HEK293 (cell line): ENCODE measurements around the gene ACTG2.

Experiments
- CTCF ChIP-seq: fragments of 450-650 bp; formaldehyde crosslinking; IDR thresholded peaks from 2 replicates; pipeline ENCODE4 v1.5.1; 2016; ENCODE audit warnings: missing biosample characterization, missing genetic modification characterization
- KLF10 ChIP-seq: fragments of 450-650 bp; IDR thresholded peaks from 2 replicates; pipeline ENCODE4 v1.5.1; 2018; ENCODE audit warnings: missing biosample characterization, mild to moderate bottlenecking, missing genetic modification characterization
- PRDM2 ChIP-seq: fragments of 450-650 bp; formaldehyde crosslinking; IDR thresholded peaks from 2 replicates; pipeline ENCODE4 v1.5.1; 2016; ENCODE audit warnings: missing biosample characterization, missing genetic modification characterization, borderline replicate concordance
- ZBTB17 ChIP-seq: fragments of 450-650 bp; formaldehyde crosslinking; IDR thresholded peaks from 2 replicates; pipeline ENCODE4 v1.5.1; 2016; ENCODE audit warnings: missing biosample characterization, missing genetic modification characterization
- ZSCAN30 ChIP-seq: fragments of 450-650 bp; IDR thresholded peaks from 2 replicates; pipeline ENCODE4 v1.5.1; 2018; ENCODE audit warnings: missing biosample characterization, mild to moderate bottlenecking, missing genetic modification characterization, moderate library complexity
- TF ChIP-seq, protein P1 (sequence below): fragments of 450-650 bp; formaldehyde crosslinking; IDR thresholded peaks from 2 replicates; pipeline ENCODE4 v1.5.1; 2016; ENCODE audit warnings: missing biosample characterization, missing genetic modification characterization
- TF ChIP-seq, protein P2 (sequence below): fragments of 450-650 bp; formaldehyde crosslinking; optimal IDR thresholded peaks from 2 replicates; pipeline ENCODE3; 2016; ENCODE audit warnings: missing biosample characterization, mild to moderate bottlenecking, missing genetic modification characterization

GRCh38 chr2:73904952-73905351, 12.1 kb downstream of the ACTG2 start:
- TF ChIP-seq KLF10 (tag by site-specific recombination) (no peak), ZSCAN30 (no peak), ZBTB17 (no peak), CTCF (no peak), PRDM2 (tag by site-specific recombination) (no peak)
- TF ChIP-seq, protein P1, sequence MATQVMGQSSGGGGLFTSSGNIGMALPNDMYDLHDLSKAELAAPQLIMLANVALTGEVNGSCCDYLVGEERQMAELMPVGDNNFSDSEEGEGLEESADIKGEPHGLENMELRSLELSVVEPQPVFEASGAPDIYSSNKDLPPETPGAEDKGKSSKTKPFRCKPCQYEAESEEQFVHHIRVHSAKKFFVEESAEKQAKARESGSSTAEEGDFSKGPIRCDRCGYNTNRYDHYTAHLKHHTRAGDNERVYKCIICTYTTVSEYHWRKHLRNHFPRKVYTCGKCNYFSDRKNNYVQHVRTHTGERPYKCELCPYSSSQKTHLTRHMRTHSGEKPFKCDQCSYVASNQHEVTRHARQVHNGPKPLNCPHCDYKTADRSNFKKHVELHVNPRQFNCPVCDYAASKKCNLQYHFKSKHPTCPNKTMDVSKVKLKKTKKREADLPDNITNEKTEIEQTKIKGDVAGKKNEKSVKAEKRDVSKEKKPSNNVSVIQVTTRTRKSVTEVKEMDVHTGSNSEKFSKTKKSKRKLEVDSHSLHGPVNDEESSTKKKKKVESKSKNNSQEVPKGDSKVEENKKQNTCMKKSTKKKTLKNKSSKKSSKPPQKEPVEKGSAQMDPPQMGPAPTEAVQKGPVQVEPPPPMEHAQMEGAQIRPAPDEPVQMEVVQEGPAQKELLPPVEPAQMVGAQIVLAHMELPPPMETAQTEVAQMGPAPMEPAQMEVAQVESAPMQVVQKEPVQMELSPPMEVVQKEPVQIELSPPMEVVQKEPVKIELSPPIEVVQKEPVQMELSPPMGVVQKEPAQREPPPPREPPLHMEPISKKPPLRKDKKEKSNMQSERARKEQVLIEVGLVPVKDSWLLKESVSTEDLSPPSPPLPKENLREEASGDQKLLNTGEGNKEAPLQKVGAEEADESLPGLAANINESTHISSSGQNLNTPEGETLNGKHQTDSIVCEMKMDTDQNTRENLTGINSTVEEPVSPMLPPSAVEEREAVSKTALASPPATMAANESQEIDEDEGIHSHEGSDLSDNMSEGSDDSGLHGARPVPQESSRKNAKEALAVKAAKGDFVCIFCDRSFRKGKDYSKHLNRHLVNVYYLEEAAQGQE, result no peak
- TF ChIP-seq, protein P2, sequence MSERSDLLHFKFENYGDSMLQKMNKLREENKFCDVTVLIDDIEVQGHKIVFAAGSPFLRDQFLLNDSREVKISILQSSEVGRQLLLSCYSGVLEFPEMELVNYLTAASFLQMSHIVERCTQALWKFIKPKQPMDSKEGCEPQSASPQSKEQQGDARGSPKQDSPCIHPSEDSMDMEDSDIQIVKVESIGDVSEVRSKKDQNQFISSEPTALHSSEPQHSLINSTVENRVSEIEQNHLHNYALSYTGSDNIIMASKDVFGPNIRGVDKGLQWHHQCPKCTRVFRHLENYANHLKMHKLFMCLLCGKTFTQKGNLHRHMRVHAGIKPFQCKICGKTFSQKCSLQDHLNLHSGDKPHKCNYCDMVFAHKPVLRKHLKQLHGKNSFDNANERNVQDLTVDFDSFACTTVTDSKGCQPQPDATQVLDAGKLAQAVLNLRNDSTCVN (tag by site-specific recombination), result no peak
